SK-N-SH treated with all-trans-retinoic acid at 6 μM for 48 hours (cell line): ENCODE measurements around the gene MOCOS.

Experiments
- ATAC-seq: fragments of 200-7000 bp; cut with Tn5 transposase; 3 replicates; pipeline ENCODE4 v1.9.1; 2020; ENCODE audit warnings: mild to moderate bottlenecking, moderate library complexity
- ARNTL ChIP-seq: fragments of 450-650 bp; formaldehyde crosslinking; IDR thresholded peaks from 2 replicates; pipeline ENCODE4 v1.5.0; 2020; ENCODE audit warnings: low read depth, mild to moderate bottlenecking, moderate library complexity, borderline replicate concordance
- BACH2 ChIP-seq: fragments of 250-450 bp; sonication (Bioruptor Pico); IDR thresholded peaks from 2 replicates; pipeline ENCODE4 v1.9.0; 2021; ENCODE audit warnings: mild to moderate bottlenecking, borderline replicate concordance
- CSDC2 ChIP-seq: fragments of 250-450 bp; sonication (Bioruptor Pico); IDR thresholded peaks from 2 replicates; pipeline ENCODE4 v1.5.0; 2020; ENCODE audit warnings: mild to moderate bottlenecking, moderate library complexity
- ESRRG ChIP-seq: fragments of 250-450 bp; sonication (Bioruptor Pico); IDR thresholded peaks from 2 replicates; pipeline ENCODE4 v1.6.1; 2021; ENCODE audit warnings: mild to moderate bottlenecking
- GLIS3 ChIP-seq: fragments of 250-450 bp; sonication (Bioruptor Pico); IDR thresholded peaks from 2 replicates; pipeline ENCODE4 v1.5.0; 2020; ENCODE audit warnings: mild to moderate bottlenecking, moderate library complexity
- ISL1 ChIP-seq: fragments of 250-450 bp; sonication (Bioruptor Pico); IDR thresholded peaks from 2 replicates; pipeline ENCODE4 v2.1.2; 2022; ENCODE audit warnings: mild to moderate bottlenecking, moderate library complexity
- OSR1 ChIP-seq: fragments of 250-450 bp; sonication (Bioruptor Pico); IDR thresholded peaks from 2 replicates; pipeline ENCODE4 v1.8.0; 2022; ENCODE audit warnings: moderate library complexity, mild to moderate bottlenecking, inconsistent platforms
- PPARA ChIP-seq: fragments of 250-450 bp; sonication (Bioruptor Pico); IDR thresholded peaks from 2 replicates; pipeline ENCODE4 v1.5.0; 2020; ENCODE audit warnings: mild to moderate bottlenecking, borderline replicate concordance
- RARB ChIP-seq: fragments of 250-450 bp; sonication (Bioruptor Pico); IDR thresholded peaks from 2 replicates; pipeline ENCODE4 v1.8.0; 2021; ENCODE audit warnings: mild to moderate bottlenecking, moderate library complexity
- SNAI2 ChIP-seq: fragments of 250-450 bp; sonication (Bioruptor Pico); IDR thresholded peaks from 2 replicates; pipeline ENCODE4 v1.5.0; 2020; ENCODE audit warnings: mild to moderate bottlenecking, moderate library complexity
- TCF4 ChIP-seq: fragments of 250-450 bp; sonication (Bioruptor Pico); IDR thresholded peaks from 2 replicates; pipeline ENCODE4 v1.8.0; 2021; ENCODE audit warnings: mild to moderate bottlenecking, moderate library complexity, borderline replicate concordance
- ZFP3 ChIP-seq: fragments of 250-450 bp; sonication (Bioruptor Pico); IDR thresholded peaks from 2 replicates; pipeline ENCODE4 v1.5.0; 2020; ENCODE audit warnings: mild to moderate bottlenecking, moderate library complexity
- ZFP30 ChIP-seq: fragments of 450-650 bp; formaldehyde crosslinking; IDR thresholded peaks from 2 replicates; pipeline ENCODE4 v1.5.0; 2022; ENCODE audit warnings: mild to moderate bottlenecking, moderate library complexity
- ZNF565 ChIP-seq: fragments of 450-650 bp; formaldehyde crosslinking; conservative IDR thresholded peaks from 2 replicates; pipeline ENCODE4 v1.5.0; 2020; ENCODE audit warnings: low read depth, mild to moderate bottlenecking, moderate library complexity
- ZNF70 ChIP-seq: fragments of 450-650 bp; formaldehyde crosslinking; IDR thresholded peaks from 2 replicates; pipeline ENCODE4 v1.5.0; 2020; ENCODE audit warnings: mild to moderate bottlenecking, moderate library complexity
- ZNF8 ChIP-seq: fragments of 450-650 bp; formaldehyde crosslinking; IDR thresholded peaks from 2 replicates; pipeline ENCODE4 v1.5.0; 2020; ENCODE audit warnings: mild to moderate bottlenecking, moderate library complexity
- TF ChIP-seq, protein P1 (sequence below): fragments of 250-450 bp; sonication (Bioruptor Pico); IDR thresholded peaks from 2 replicates; pipeline ENCODE4 v1.8.0; 2021; ENCODE audit warnings: low read depth, mild to moderate bottlenecking, moderate library complexity, borderline replicate concordance
- TF ChIP-seq, protein P2 (sequence below): fragments of 250-450 bp; sonication (Bioruptor Pico); IDR thresholded peaks from 2 replicates; pipeline ENCODE4 v1.5.1; 2021; ENCODE audit warnings: mild to moderate bottlenecking, moderate library complexity
- TF ChIP-seq, protein P3 (sequence below): fragments of 250-450 bp; sonication (Bioruptor Pico); IDR thresholded peaks from 2 replicates; pipeline ENCODE4 v1.8.0; 2020; ENCODE audit warnings: mild to moderate bottlenecking, moderate library complexity, borderline replicate concordance
- TF ChIP-seq, protein P4 (sequence below): fragments of 250-450 bp; sonication (Bioruptor Pico); IDR thresholded peaks from 2 replicates; pipeline ENCODE4 v1.5.1; 2020; ENCODE audit warnings: low read depth, mild to moderate bottlenecking, moderate library complexity

Gene MOCOS

DNA sequence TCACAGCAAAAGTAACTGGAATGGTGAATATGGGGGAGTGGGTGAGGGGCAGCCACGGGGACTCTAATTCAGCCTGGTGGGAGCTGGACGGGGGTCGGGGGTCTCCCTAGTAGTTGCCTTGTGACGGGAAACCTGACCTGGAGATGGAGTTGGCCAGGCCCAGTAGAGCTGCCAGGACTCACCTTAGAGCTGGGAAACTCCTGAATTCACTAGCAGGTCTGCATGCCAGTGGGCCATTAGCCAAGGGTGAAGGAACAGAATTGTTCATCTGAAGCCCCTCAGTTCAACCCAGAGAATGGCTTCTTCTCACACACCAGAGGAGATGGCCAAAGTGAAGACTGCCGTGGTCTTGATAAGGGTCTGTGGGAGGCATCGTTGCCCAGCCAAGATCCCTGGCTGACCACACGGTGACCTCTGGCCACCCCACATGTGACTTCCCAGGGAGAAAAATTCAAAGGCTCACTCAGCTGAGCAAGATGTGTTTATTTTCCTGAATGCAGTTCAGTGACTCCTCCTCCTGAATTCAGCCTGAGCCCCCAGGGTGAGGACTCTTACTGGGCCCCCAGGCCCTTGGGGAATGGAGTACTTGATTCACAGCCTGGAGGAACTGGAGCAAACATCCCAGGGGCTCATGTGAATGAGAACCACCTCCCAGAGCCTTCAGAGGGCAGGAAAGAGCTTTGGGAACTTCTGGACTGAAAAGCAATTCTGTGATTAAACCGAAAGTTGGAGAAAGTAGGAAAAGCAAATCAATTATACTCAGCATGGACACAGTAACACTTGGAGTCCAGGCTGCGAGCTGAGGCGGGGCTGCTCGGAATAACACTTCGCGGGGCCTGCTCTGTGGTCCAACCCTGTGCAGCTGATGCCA is 25.2 kb downstream of the MOCOS start:
- no peak for ATAC-seq
- TF ChIP-seq SNAI2 (CRISPR knock-in tag) (no peak), PPARA (CRISPR knock-in tag) (no peak), ZFP30 (no peak)

DNA sequence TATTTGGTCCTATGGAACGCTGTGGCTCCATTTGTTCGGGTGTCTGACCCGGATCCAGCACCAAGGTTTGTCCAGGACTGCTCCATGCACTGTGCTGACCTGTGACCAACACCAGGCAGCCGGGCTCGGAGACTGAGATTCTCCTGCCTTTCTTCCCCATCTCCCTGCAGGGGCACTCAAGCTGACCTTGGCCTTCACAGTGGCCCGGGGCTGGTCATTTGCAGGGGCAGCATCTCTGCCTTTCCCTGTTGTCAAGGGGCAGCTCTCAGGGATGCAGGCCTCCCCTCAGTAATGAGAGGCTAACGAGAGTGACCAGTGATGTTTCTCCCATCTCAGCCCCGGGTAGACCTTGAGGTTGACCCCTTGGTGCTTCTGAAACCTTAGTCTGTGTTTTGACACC is 27.5 kb downstream of the MOCOS start:
- no peak for ATAC-seq
- no peak for TF ChIP-seq BACH2
- TF ChIP-seq ZNF565 (CRISPR knock-in tag) = no peak
- TF ChIP-seq, protein P1, sequence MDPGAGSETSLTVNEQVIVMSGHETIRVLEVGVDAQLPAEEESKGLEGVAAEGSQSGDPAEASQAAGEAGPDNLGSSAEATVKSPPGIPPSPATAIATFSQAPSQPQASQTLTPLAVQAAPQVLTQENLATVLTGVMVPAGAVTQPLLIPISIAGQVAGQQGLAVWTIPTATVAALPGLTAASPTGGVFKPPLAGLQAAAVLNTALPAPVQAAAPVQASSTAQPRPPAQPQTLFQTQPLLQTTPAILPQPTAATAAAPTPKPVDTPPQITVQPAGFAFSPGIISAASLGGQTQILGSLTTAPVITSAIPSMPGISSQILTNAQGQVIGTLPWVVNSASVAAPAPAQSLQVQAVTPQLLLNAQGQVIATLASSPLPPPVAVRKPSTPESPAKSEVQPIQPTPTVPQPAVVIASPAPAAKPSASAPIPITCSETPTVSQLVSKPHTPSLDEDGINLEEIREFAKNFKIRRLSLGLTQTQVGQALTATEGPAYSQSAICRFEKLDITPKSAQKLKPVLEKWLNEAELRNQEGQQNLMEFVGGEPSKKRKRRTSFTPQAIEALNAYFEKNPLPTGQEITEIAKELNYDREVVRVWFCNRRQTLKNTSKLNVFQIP (CRISPR knock-in tag) = no peak
- no peak for TF ChIP-seq ARNTL
- TF ChIP-seq SNAI2 (CRISPR knock-in tag) = no peak
- TF ChIP-seq ZFP30 = no peak
- TF ChIP-seq ZFP3 (CRISPR knock-in tag) = no peak
- TF ChIP-seq, protein P2, sequence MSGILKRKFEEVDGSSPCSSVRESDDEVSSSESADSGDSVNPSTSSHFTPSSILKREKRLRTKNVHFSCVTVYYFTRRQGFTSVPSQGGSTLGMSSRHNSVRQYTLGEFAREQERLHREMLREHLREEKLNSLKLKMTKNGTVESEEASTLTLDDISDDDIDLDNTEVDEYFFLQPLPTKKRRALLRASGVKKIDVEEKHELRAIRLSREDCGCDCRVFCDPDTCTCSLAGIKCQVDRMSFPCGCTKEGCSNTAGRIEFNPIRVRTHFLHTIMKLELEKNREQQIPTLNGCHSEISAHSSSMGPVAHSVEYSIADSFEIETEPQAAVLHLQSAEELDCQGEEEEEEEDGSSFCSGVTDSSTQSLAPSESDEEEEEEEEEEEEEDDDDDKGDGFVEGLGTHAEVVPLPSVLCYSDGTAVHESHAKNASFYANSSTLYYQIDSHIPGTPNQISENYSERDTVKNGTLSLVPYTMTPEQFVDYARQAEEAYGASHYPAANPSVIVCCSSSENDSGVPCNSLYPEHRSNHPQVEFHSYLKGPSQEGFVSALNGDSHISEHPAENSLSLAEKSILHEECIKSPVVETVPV (CRISPR knock-in tag) = no peak
- no peak for TF ChIP-seq CSDC2
- no peak for TF ChIP-seq TCF4 (CRISPR knock-in tag)
- TF ChIP-seq ISL1 (CRISPR knock-in tag) = no peak
- no peak for TF ChIP-seq ZNF8 (CRISPR knock-in tag)
- no peak for TF ChIP-seq PPARA (CRISPR knock-in tag)
- TF ChIP-seq, protein P3, sequence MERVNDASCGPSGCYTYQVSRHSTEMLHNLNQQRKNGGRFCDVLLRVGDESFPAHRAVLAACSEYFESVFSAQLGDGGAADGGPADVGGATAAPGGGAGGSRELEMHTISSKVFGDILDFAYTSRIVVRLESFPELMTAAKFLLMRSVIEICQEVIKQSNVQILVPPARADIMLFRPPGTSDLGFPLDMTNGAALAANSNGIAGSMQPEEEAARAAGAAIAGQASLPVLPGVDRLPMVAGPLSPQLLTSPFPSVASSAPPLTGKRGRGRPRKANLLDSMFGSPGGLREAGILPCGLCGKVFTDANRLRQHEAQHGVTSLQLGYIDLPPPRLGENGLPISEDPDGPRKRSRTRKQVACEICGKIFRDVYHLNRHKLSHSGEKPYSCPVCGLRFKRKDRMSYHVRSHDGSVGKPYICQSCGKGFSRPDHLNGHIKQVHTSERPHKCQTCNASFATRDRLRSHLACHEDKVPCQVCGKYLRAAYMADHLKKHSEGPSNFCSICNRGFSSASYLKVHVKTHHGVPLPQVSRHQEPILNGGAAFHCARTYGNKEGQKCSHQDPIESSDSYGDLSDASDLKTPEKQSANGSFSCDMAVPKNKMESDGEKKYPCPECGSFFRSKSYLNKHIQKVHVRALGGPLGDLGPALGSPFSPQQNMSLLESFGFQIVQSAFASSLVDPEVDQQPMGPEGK (CRISPR knock-in tag) = no peak
- no peak for TF ChIP-seq ESRRG (CRISPR knock-in tag)
- TF ChIP-seq OSR1 = no peak
- no peak for TF ChIP-seq ZNF70
- TF ChIP-seq GLIS3 (CRISPR knock-in tag) = no peak

DNA sequence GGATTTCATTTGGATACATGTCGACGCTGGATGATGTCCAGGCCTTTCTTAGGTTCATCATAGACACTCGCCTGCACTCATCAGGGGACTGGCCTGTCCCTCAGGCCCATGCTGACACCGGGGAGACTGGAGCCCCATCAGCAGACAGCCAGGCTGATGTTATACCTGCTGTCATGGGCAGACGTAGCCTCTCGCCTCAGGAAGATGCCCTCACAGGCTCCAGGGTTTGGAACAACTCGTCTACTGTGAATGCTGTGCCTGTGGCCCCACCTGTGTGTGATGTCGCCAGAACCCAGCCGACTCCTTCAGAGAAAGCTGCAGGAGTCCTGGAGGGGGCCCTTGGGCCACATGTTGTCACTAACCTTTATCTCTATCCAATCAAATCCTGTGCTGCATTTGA is 28.3 kb downstream of the MOCOS start:
- no peak for ATAC-seq
- TF ChIP-seq ESRRG (CRISPR knock-in tag) (no peak), ZFP3 (CRISPR knock-in tag) (no peak), OSR1 (no peak), RARB (CRISPR knock-in tag) (no peak)

DNA sequence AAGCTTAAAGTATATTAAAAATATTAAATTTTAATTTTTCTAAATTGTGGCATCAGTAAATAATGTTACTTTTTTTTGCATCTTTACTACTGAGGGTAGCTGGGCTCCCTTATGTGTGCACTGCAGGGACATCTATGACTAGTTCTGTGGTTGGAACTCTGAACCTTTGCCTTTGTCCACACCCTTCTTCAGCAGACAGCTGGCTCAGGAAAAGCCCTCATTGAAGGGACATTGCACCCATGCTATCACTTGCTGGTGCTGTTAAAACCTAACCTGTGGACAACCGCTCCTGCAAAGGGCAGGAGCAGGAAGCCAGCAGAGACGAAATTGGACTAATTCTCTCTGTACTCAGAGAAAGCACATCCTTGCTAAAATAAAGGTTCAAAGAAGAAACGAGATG is 30.1 kb downstream of the MOCOS start:
- ATAC-seq = no peak
- no peak for TF ChIP-seq SNAI2 (CRISPR knock-in tag)
- no peak for TF ChIP-seq TCF4 (CRISPR knock-in tag)
- TF ChIP-seq CSDC2 = no peak
- no peak for TF ChIP-seq BACH2
- no peak for TF ChIP-seq ISL1 (CRISPR knock-in tag)
- TF ChIP-seq, protein P2 (CRISPR knock-in tag) = no peak
- TF ChIP-seq ZFP3 (CRISPR knock-in tag) = no peak
- TF ChIP-seq, protein P1 (CRISPR knock-in tag) = no peak
- TF ChIP-seq ARNTL = no peak
- TF ChIP-seq, protein P4, sequence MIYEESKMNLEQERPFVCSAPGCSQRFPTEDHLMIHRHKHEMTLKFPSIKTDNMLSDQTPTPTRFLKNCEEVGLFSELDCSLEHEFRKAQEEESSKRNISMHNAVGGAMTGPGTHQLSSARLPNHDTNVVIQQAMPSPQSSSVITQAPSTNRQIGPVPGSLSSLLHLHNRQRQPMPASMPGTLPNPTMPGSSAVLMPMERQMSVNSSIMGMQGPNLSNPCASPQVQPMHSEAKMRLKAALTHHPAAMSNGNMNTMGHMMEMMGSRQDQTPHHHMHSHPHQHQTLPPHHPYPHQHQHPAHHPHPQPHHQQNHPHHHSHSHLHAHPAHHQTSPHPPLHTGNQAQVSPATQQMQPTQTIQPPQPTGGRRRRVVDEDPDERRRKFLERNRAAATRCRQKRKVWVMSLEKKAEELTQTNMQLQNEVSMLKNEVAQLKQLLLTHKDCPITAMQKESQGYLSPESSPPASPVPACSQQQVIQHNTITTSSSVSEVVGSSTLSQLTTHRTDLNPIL = no peak
- TF ChIP-seq, protein P3 (CRISPR knock-in tag) = no peak
